GM23338 (cell line): ENCODE measurements around the gene BMPR1B. TPM values are rescaled to one million over a fixed set of nuclear protein-coding genes. Genes with fewer than 3 reads are reported as not detected.
A peak's percentile ranks its signal among the peaks of the same experiment; 100 is the strongest.

Source experiments
- ATAC-seq: fragments of 200-7000 bp; cut with Tn5 transposase; 3 replicates; pipeline ENCODE4 v1.9.1; 2020
- DNase-seq: peaks from one replicate; pipeline ENCODE4 v3.0.0-alpha.2; 2015; ENCODE audit warnings: low spot score
- H2AFZ ChIP-seq: fragments of 200-600 bp; sonication (generic); 2 replicates; pipeline ENCODE4 v1.8.0; 2016; ENCODE audit warnings: antibody characterized with exemption, mild to moderate bottlenecking, moderate library complexity
- H3F3A ChIP-seq: fragments of 200-600 bp; sonication (generic); replicated peaks from 2 replicates; pipeline ENCODE4 v1.8.0; 2017; ENCODE audit warnings: antibody characterized with exemption, mixed run types, low read depth
- H3K27ac ChIP-seq: fragments of 200-600 bp; sonication (generic); 2 replicates; pipeline ENCODE4 v1.6.1; 2016; ENCODE audit warnings: low read depth
- H3K27me3 ChIP-seq: fragments of 200-600 bp; sonication (generic); 2 replicates; pipeline ENCODE4 v1.8.0; 2016; ENCODE audit warnings: mild to moderate bottlenecking, mixed run types, moderate library complexity; ENCODE audit not compliant: insufficient read depth
- H3K36me3 ChIP-seq: fragments of 200-600 bp; sonication (generic); 2 replicates; pipeline ENCODE4 v1.8.0; 2016; ENCODE audit warnings: mild to moderate bottlenecking; ENCODE audit not compliant: insufficient read depth
- H3K4me1 ChIP-seq: fragments of 200-600 bp; sonication (generic); 2 replicates; pipeline ENCODE4 v1.8.0; 2016; ENCODE audit warnings: mild to moderate bottlenecking, moderate library complexity; ENCODE audit not compliant: insufficient read depth
- H3K4me2 ChIP-seq: fragments of 200-600 bp; sonication (generic); 2 replicates; pipeline ENCODE4 v1.7.1; 2017; ENCODE audit warnings: mixed run types
- H3K4me3 ChIP-seq: fragments of 200-600 bp; sonication (generic); 2 replicates; pipeline ENCODE4 v1.6.1; 2016; ENCODE audit warnings: mixed run types
- H3K79me2 ChIP-seq: fragments of 200-600 bp; sonication (generic); replicated peaks from 2 replicates; pipeline ENCODE4 v1.8.0; 2017; ENCODE audit warnings: mild to moderate bottlenecking; ENCODE audit not compliant: insufficient read depth
- H3K9me2 ChIP-seq: fragments of 200-600 bp; sonication (generic); 2 replicates; pipeline ENCODE4 v1.8.0; 2017; ENCODE audit not compliant: insufficient read depth
- H4K20me1 ChIP-seq: fragments of 200-600 bp; sonication (generic); replicated peaks from 2 replicates; pipeline ENCODE4 v1.8.0; 2017; ENCODE audit warnings: mild to moderate bottlenecking; ENCODE audit not compliant: insufficient read depth
- H3K27ac Mint-ChIP-seq: 2 replicates; pipeline ENCODE4 v1.8.0; 2020; ENCODE audit warnings: inconsistent platforms, mild to moderate bottlenecking, moderate library complexity, mixed read lengths
- H3K27me3 Mint-ChIP-seq: 3 replicates; pipeline ENCODE4 v1.8.0; 2022; ENCODE audit warnings: low read depth, mild to moderate bottlenecking, moderate library complexity, mixed read lengths, inconsistent platforms; ENCODE audit not compliant: insufficient read depth, poor library complexity
- H3K36me3 Mint-ChIP-seq: 3 replicates; pipeline ENCODE4 v1.8.0; 2021; ENCODE audit warnings: low read depth, mild to moderate bottlenecking, inconsistent platforms, moderate library complexity, mixed read lengths
- H3K4me1 Mint-ChIP-seq: 3 replicates; pipeline ENCODE4 v1.8.0; 2020; ENCODE audit warnings: mild to moderate bottlenecking, inconsistent platforms, mixed read lengths
- H3K4me3 Mint-ChIP-seq: 3 replicates; pipeline ENCODE4 v1.8.0; 2021; ENCODE audit warnings: moderate library complexity, mild to moderate bottlenecking, inconsistent platforms, mixed read lengths
- H3K9me3 Mint-ChIP-seq: 3 replicates; pipeline ENCODE4 v1.8.0; 2020; ENCODE audit warnings: moderate library complexity, mild to moderate bottlenecking, inconsistent platforms, mixed read lengths
- CREB1 ChIP-seq: fragments of 250-450 bp; sonication (Bioruptor Pico); IDR thresholded peaks from 2 replicates; pipeline ENCODE4 v1.5.0; 2020; ENCODE audit warnings: low read depth, mild to moderate bottlenecking, moderate library complexity
- CTCF ChIP-seq, 2 experiments: fragments of 200-600 bp in 1 of 2; sonication (generic) in 1 of 2; conservative IDR thresholded peaks; 2 replicates each; pipeline versions ENCODE4 v1.5.1 to v1.6.1; 2016 to 2017; ENCODE audit warnings: antibody characterized with exemption in 2 of 2, low read depth in 2 of 2, mild to moderate bottlenecking in 2 of 2, moderate library complexity in 1 of 2
- EZH2 ChIP-seq: fragments of 200-600 bp; sonication (generic); IDR thresholded peaks from one replicate; pipeline ENCODE4 v1.8.0; 2017; ENCODE audit warnings: antibody characterized with exemption, mild to moderate bottlenecking, low read depth; ENCODE audit not compliant: unreplicated experiment
- EZH2phosphoT487 ChIP-seq: fragments of 200-600 bp; sonication (generic); IDR thresholded peaks from one replicate; pipeline ENCODE4 v1.8.1; 2018; ENCODE audit warnings: antibody characterized with exemption; ENCODE audit not compliant: unreplicated experiment
- JUNB ChIP-seq: IDR thresholded peaks from one replicate; pipeline ENCODE4 v1.6.1; 2016; ENCODE audit warnings: antibody characterized with exemption; ENCODE audit not compliant: unreplicated experiment
- NANOG ChIP-seq: IDR thresholded peaks from 2 replicates; pipeline ENCODE4 v1.6.1; 2016; ENCODE audit warnings: antibody characterized with exemption, borderline replicate concordance
- POLR2AphosphoS5 ChIP-seq: IDR thresholded peaks from 2 replicates; pipeline ENCODE4 v1.6.1; 2016; ENCODE audit warnings: antibody characterized with exemption, low read depth
- REST ChIP-seq: IDR thresholded peaks from one replicate; pipeline ENCODE4 v1.6.1; 2018; ENCODE audit warnings: antibody characterized with exemption; ENCODE audit not compliant: unreplicated experiment
- STAT1 ChIP-seq: IDR thresholded peaks from one replicate; pipeline ENCODE4 v1.6.1; 2016; ENCODE audit warnings: antibody characterized with exemption; ENCODE audit not compliant: unreplicated experiment
- ZNF114 ChIP-seq: fragments of 250-450 bp; sonication (Bioruptor Pico); IDR thresholded peaks from 2 replicates; pipeline ENCODE4 v1.5.0; 2020; ENCODE audit warnings: mild to moderate bottlenecking, moderate library complexity
- ZNF331 ChIP-seq: fragments of 250-450 bp; sonication (Bioruptor Pico); IDR thresholded peaks from 2 replicates; pipeline ENCODE4 v1.5.0; 2020; ENCODE audit warnings: low read depth, mild to moderate bottlenecking, moderate library complexity
- polyA plus RNA-seq: library from polyadenylated mRNA; unstranded; fragments of >200 nt; fragmentation: Nextera tagmentation; extraction: Ambion mirVana; gene quantifications from 2 replicates; pipeline ENCODE4 v1.2.1, GENCODE V29; 2016
- total RNA-seq: library from RNA; depleted of rRNA; stranded (reverse); fragments of >200 nt; shearing (Covaris generic); gene quantifications from 2 replicates; pipeline ENCODE4 v1.2.3, GENCODE V29; 2014
- TF ChIP-seq, protein P1 (sequence below): fragments of 250-450 bp; sonication (Bioruptor Pico); IDR thresholded peaks from 2 replicates; pipeline ENCODE4 v1.5.0; 2020; ENCODE audit warnings: mild to moderate bottlenecking, moderate library complexity
- TF ChIP-seq, protein P2 (sequence below): IDR thresholded peaks from 2 replicates; pipeline ENCODE4 v1.6.1; 2016; ENCODE audit warnings: antibody characterized with exemption

Gene BMPR1B
- total and polyA plus RNA-seq, 2 experiments from 2014 or later, result 0.48 to 1.0 TPM

DNA sequence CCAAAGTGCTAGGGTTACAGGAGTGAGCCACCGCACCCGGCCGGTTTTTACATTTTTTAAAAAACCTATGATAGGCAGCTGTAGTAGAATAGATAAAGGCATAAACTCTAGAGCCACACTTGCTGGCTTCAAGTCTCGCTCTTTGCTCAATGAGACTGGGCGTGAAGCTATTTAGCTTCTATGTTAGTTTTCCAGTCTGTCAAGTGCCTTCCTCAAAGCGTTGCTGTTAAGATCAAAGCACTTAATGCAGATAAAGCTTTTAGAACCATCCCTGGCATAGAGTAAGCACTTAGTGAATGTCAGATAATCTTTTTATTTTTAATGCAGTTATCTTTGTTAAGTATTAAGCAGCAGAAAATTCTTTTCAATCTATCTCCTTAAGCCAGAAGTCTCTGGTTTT lies 42.0 kb upstream of the BMPR1B start (continued):
- TF ChIP-seq, protein P1, sequence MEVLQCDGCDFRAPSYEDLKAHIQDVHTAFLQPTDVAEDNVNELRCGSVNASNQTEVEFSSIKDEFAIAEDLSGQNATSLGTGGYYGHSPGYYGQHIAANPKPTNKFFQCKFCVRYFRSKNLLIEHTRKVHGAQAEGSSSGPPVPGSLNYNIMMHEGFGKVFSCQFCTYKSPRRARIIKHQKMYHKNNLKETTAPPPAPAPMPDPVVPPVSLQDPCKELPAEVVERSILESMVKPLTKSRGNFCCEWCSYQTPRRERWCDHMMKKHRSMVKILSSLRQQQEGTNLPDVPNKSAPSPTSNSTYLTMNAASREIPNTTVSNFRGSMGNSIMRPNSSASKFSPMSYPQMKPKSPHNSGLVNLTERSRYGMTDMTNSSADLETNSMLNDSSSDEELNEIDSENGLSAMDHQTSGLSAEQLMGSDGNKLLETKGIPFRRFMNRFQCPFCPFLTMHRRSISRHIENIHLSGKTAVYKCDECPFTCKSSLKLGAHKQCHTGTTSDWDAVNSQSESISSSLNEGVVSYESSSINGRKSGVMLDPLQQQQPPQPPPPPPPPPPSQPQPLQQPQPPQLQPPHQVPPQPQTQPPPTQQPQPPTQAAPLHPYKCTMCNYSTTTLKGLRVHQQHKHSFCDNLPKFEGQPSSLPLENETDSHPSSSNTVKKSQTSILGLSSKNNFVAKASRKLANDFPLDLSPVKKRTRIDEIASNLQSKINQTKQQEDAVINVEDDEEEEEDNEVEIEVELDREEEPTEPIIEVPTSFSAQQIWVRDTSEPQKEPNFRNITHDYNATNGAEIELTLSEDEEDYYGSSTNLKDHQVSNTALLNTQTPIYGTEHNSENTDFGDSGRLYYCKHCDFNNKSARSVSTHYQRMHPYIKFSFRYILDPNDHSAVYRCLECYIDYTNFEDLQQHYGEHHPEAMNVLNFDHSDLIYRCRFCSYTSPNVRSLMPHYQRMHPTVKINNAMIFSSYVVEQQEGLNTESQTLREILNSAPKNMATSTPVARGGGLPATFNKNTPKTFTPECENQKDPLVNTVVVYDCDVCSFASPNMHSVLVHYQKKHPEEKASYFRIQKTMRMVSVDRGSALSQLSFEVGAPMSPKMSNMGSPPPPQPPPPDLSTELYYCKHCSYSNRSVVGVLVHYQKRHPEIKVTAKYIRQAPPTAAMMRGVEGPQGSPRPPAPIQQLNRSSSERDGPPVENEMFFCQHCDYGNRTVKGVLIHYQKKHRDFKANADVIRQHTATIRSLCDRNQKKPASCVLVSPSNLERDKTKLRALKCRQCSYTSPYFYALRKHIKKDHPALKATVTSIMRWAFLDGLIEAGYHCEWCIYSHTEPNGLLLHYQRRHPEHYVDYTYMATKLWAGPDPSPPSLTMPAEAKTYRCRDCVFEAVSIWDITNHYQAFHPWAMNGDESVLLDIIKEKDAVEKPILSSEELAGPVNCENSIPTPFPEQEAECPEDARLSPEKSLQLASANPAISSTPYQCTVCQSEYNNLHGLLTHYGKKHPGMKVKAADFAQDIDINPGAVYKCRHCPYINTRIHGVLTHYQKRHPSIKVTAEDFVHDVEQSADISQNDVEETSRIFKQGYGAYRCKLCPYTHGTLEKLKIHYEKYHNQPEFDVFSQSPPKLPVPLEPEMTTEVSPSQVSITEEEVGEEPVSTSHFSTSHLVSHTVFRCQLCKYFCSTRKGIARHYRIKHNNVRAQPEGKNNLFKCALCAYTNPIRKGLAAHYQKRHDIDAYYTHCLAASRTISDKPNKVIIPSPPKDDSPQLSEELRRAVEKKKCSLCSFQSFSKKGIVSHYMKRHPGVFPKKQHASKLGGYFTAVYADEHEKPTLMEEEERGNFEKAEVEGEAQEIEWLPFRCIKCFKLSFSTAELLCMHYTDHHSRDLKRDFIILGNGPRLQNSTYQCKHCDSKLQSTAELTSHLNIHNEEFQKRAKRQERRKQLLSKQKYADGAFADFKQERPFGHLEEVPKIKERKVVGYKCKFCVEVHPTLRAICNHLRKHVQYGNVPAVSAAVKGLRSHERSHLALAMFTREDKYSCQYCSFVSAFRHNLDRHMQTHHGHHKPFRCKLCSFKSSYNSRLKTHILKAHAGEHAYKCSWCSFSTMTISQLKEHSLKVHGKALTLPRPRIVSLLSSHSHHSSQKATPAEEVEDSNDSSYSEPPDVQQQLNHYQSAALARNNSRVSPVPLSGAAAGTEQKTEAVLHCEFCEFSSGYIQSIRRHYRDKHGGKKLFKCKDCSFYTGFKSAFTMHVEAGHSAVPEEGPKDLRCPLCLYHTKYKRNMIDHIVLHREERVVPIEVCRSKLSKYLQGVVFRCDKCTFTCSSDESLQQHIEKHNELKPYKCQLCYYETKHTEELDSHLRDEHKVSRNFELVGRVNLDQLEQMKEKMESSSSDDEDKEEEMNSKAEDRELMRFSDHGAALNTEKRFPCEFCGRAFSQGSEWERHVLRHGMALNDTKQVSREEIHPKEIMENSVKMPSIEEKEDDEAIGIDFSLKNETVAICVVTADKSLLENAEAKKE (CRISPR knock-in tag), result no peak
- no peak for TF ChIP-seq STAT1

- no peaks in the 10 kb centered on the region for H3K27me3 ChIP-seq
- no peak overlapping the region for H3K4me3 Mint-ChIP-seq
- DNase-seq (no peak), ATAC-seq (no peak)
- H3K36me3 Mint-ChIP-seq, result no peaks in the 10 kb centered on the region
- H3K79me2 ChIP-seq, result no peaks in the 10 kb centered on the region
- H3K4me1 Mint-ChIP-seq, result 0 out of 3 replicates have a peak, but pooled peaks cover 2% of the 10 kb centered on the region
- no peak for TF ChIP-seq EZH2phosphoT487
- TF ChIP-seq POLR2AphosphoS5, result no peak
- TF ChIP-seq EZH2, result no peak
- no peak for TF ChIP-seq NANOG
- TF ChIP-seq JUNB, result no peak
- no peak for TF ChIP-seq ZNF114 (CRISPR knock-in tag)
- TF ChIP-seq STAT1, result no peak
- TF ChIP-seq CREB1, result no peak
- TF ChIP-seq REST, result no peak
- TF ChIP-seq CTCF (conservative IDR thresholded peaks at IDR 0.05; ENCODE audit: low read depth in 2 of 2), result no peak
- TF ChIP-seq, protein P2, sequence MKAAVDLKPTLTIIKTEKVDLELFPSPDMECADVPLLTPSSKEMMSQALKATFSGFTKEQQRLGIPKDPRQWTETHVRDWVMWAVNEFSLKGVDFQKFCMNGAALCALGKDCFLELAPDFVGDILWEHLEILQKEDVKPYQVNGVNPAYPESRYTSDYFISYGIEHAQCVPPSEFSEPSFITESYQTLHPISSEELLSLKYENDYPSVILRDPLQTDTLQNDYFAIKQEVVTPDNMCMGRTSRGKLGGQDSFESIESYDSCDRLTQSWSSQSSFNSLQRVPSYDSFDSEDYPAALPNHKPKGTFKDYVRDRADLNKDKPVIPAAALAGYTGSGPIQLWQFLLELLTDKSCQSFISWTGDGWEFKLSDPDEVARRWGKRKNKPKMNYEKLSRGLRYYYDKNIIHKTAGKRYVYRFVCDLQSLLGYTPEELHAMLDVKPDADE, result no peak
- TF ChIP-seq ZNF331 (CRISPR knock-in tag), result no peak
- H3F3A ChIP-seq, result no peaks in the 10 kb centered on the region
- H3K9me2 ChIP-seq, result no peaks in the 10 kb centered on the region
- H3K9me3 Mint-ChIP-seq, result no peaks in the 10 kb centered on the region
- no peak overlapping the region for H2AFZ ChIP-seq
- no peaks in the 10 kb centered on the region for H3K36me3 ChIP-seq
- H3K4me1 ChIP-seq, result no peaks in the 10 kb centered on the region
- peaks cover 3% of the 10 kb centered on the region for H3K27me3 Mint-ChIP-seq
- H4K20me1 ChIP-seq, result no peaks in the 10 kb centered on the region
- 0 out of 2 replicates have a peak overlapping the region, but pooled peaks have one; percentile 72 for H3K27ac Mint-ChIP-seq
- H3K4me3 ChIP-seq, result no peak overlapping the region
- H3K4me2 ChIP-seq, result no peak overlapping the region
- H3K27ac ChIP-seq, result no peak overlapping the region
These were observed 36.4 kb upstream of the BMPR1B start for GRCh38 chr4:94721310-94721709.
